GM23338 (cell line): ENCODE results near the gene FBXO9. TPM values are rescaled to one million over a fixed set of nuclear protein-coding genes. Genes with fewer than 3 reads are reported as not detected.

Experiments used
- ATAC-seq: fragments of 200-7000 bp; cut with Tn5 transposase; 3 replicates; pipeline ENCODE4 v1.9.1; 2020
- DNase-seq: peaks from one replicate; pipeline ENCODE4 v3.0.0-alpha.2; 2015; ENCODE audit warnings: low spot score
- H2AFZ ChIP-seq: fragments of 200-600 bp; sonication (generic); 2 replicates; pipeline ENCODE4 v1.8.0; 2016; ENCODE audit warnings: antibody characterized with exemption, mild to moderate bottlenecking, moderate library complexity
- H3F3A ChIP-seq: fragments of 200-600 bp; sonication (generic); replicated peaks from 2 replicates; pipeline ENCODE4 v1.8.0; 2017; ENCODE audit warnings: antibody characterized with exemption, mixed run types, low read depth
- H3K27ac ChIP-seq: fragments of 200-600 bp; sonication (generic); 2 replicates; pipeline ENCODE4 v1.6.1; 2016; ENCODE audit warnings: low read depth
- H3K27me3 ChIP-seq: fragments of 200-600 bp; sonication (generic); 2 replicates; pipeline ENCODE4 v1.8.0; 2016; ENCODE audit warnings: mild to moderate bottlenecking, mixed run types, moderate library complexity; ENCODE audit not compliant: insufficient read depth
- H3K36me3 ChIP-seq: fragments of 200-600 bp; sonication (generic); 2 replicates; pipeline ENCODE4 v1.8.0; 2016; ENCODE audit warnings: mild to moderate bottlenecking; ENCODE audit not compliant: insufficient read depth
- H3K4me1 ChIP-seq: fragments of 200-600 bp; sonication (generic); 2 replicates; pipeline ENCODE4 v1.8.0; 2016; ENCODE audit warnings: mild to moderate bottlenecking, moderate library complexity; ENCODE audit not compliant: insufficient read depth
- H3K4me2 ChIP-seq: fragments of 200-600 bp; sonication (generic); 2 replicates; pipeline ENCODE4 v1.7.1; 2017; ENCODE audit warnings: mixed run types
- H3K4me3 ChIP-seq: fragments of 200-600 bp; sonication (generic); 2 replicates; pipeline ENCODE4 v1.6.1; 2016; ENCODE audit warnings: mixed run types
- H3K79me2 ChIP-seq: fragments of 200-600 bp; sonication (generic); replicated peaks from 2 replicates; pipeline ENCODE4 v1.8.0; 2017; ENCODE audit warnings: mild to moderate bottlenecking; ENCODE audit not compliant: insufficient read depth
- H3K9me2 ChIP-seq: fragments of 200-600 bp; sonication (generic); 2 replicates; pipeline ENCODE4 v1.8.0; 2017; ENCODE audit not compliant: insufficient read depth
- H4K20me1 ChIP-seq: fragments of 200-600 bp; sonication (generic); replicated peaks from 2 replicates; pipeline ENCODE4 v1.8.0; 2017; ENCODE audit warnings: mild to moderate bottlenecking; ENCODE audit not compliant: insufficient read depth
- H3K27ac Mint-ChIP-seq: 2 replicates; pipeline ENCODE4 v1.8.0; 2020; ENCODE audit warnings: inconsistent platforms, mild to moderate bottlenecking, moderate library complexity, mixed read lengths
- H3K27me3 Mint-ChIP-seq: 3 replicates; pipeline ENCODE4 v1.8.0; 2022; ENCODE audit warnings: low read depth, mild to moderate bottlenecking, moderate library complexity, mixed read lengths, inconsistent platforms; ENCODE audit not compliant: insufficient read depth, poor library complexity
- H3K36me3 Mint-ChIP-seq: 3 replicates; pipeline ENCODE4 v1.8.0; 2021; ENCODE audit warnings: low read depth, mild to moderate bottlenecking, inconsistent platforms, moderate library complexity, mixed read lengths
- H3K4me1 Mint-ChIP-seq: 3 replicates; pipeline ENCODE4 v1.8.0; 2020; ENCODE audit warnings: mild to moderate bottlenecking, inconsistent platforms, mixed read lengths
- H3K4me3 Mint-ChIP-seq: 3 replicates; pipeline ENCODE4 v1.8.0; 2021; ENCODE audit warnings: moderate library complexity, mild to moderate bottlenecking, inconsistent platforms, mixed read lengths
- H3K9me3 Mint-ChIP-seq: 3 replicates; pipeline ENCODE4 v1.8.0; 2020; ENCODE audit warnings: moderate library complexity, mild to moderate bottlenecking, inconsistent platforms, mixed read lengths
- CREB1 ChIP-seq: fragments of 250-450 bp; sonication (Bioruptor Pico); IDR thresholded peaks from 2 replicates; pipeline ENCODE4 v1.5.0; 2020; ENCODE audit warnings: low read depth, mild to moderate bottlenecking, moderate library complexity
- ETS1 ChIP-seq: IDR thresholded peaks from 2 replicates; pipeline ENCODE4 v1.6.1; 2016; ENCODE audit warnings: antibody characterized with exemption
- EZH2phosphoT487 ChIP-seq: fragments of 200-600 bp; sonication (generic); IDR thresholded peaks from one replicate; pipeline ENCODE4 v1.8.1; 2018; ENCODE audit warnings: antibody characterized with exemption; ENCODE audit not compliant: unreplicated experiment
- JUNB ChIP-seq: IDR thresholded peaks from one replicate; pipeline ENCODE4 v1.6.1; 2016; ENCODE audit warnings: antibody characterized with exemption; ENCODE audit not compliant: unreplicated experiment
- POLR2AphosphoS5 ChIP-seq: IDR thresholded peaks from 2 replicates; pipeline ENCODE4 v1.6.1; 2016; ENCODE audit warnings: antibody characterized with exemption, low read depth
- STAT1 ChIP-seq: IDR thresholded peaks from one replicate; pipeline ENCODE4 v1.6.1; 2016; ENCODE audit warnings: antibody characterized with exemption; ENCODE audit not compliant: unreplicated experiment
- ZNF331 ChIP-seq: fragments of 250-450 bp; sonication (Bioruptor Pico); IDR thresholded peaks from 2 replicates; pipeline ENCODE4 v1.5.0; 2020; ENCODE audit warnings: low read depth, mild to moderate bottlenecking, moderate library complexity
- ZNF462 ChIP-seq: fragments of 250-450 bp; sonication (Bioruptor Pico); IDR thresholded peaks from 2 replicates; pipeline ENCODE4 v1.5.0; 2020; ENCODE audit warnings: mild to moderate bottlenecking, moderate library complexity
- polyA plus RNA-seq: library from polyadenylated mRNA; unstranded; fragments of >200 nt; fragmentation: Nextera tagmentation; extraction: Ambion mirVana; gene quantifications from 2 replicates; pipeline ENCODE4 v1.2.1, GENCODE V29; 2016
- total RNA-seq: library from RNA; depleted of rRNA; stranded (reverse); fragments of >200 nt; shearing (Covaris generic); gene quantifications from 2 replicates; pipeline ENCODE4 v1.2.3, GENCODE V29; 2014
- TF ChIP-seq, protein P1 (sequence below): IDR thresholded peaks from one replicate; pipeline ENCODE4 v1.6.1; 2018; ENCODE audit warnings: antibody characterized with exemption; ENCODE audit not compliant: unreplicated experiment

FBXO9 gene
- total and polyA plus RNA-seq, 2 experiments from 2014 or later, result 29.8 to 32.8 TPM

DNA sequence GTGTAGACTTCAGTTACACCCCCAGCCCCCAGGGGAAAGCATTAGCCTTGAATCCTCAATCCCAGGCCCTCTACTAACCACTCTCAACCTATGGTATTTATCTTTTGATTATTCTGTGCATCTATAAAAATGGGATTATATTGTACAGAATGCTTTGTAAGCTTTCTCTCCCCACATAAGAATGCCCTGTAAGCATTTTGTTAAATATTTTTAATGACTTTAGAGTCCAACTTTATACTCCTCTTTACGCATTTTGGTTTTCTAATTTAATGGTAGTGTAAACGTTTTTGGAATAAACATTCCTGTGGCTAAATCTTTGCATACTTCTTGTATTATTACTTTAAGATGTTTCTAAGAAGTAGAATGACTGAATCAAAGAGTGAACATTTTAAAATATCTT lies 35.4 kb downstream of the FBXO9 start:
- no peaks in the 10 kb centered on the region for H4K20me1 ChIP-seq
- Mint-ChIP-seq H3K36me3 (peaks cover 39% of the 10 kb centered on the region), H3K4me3 (no peak overlapping the region), H3K9me3 (no peaks in the 10 kb centered on the region), H3K27me3 (no peaks in the 10 kb centered on the region), H3K27ac (no peak overlapping the region), H3K4me1 (no peaks in the 10 kb centered on the region)
- TF ChIP-seq POLR2AphosphoS5 (no peak), EZH2phosphoT487 (no peak), ETS1 (no peak), STAT1 (no peak), ZNF331 (CRISPR knock-in tag) (no peak), ZNF462 (CRISPR knock-in tag) (no peak), CREB1 (CRISPR knock-in tag) (no peak), JUNB (no peak)
- TF ChIP-seq, protein P1, sequence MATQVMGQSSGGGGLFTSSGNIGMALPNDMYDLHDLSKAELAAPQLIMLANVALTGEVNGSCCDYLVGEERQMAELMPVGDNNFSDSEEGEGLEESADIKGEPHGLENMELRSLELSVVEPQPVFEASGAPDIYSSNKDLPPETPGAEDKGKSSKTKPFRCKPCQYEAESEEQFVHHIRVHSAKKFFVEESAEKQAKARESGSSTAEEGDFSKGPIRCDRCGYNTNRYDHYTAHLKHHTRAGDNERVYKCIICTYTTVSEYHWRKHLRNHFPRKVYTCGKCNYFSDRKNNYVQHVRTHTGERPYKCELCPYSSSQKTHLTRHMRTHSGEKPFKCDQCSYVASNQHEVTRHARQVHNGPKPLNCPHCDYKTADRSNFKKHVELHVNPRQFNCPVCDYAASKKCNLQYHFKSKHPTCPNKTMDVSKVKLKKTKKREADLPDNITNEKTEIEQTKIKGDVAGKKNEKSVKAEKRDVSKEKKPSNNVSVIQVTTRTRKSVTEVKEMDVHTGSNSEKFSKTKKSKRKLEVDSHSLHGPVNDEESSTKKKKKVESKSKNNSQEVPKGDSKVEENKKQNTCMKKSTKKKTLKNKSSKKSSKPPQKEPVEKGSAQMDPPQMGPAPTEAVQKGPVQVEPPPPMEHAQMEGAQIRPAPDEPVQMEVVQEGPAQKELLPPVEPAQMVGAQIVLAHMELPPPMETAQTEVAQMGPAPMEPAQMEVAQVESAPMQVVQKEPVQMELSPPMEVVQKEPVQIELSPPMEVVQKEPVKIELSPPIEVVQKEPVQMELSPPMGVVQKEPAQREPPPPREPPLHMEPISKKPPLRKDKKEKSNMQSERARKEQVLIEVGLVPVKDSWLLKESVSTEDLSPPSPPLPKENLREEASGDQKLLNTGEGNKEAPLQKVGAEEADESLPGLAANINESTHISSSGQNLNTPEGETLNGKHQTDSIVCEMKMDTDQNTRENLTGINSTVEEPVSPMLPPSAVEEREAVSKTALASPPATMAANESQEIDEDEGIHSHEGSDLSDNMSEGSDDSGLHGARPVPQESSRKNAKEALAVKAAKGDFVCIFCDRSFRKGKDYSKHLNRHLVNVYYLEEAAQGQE, result no peak
- H3K9me2 ChIP-seq, result no peaks in the 10 kb centered on the region
- H2AFZ ChIP-seq, result no peak overlapping the region
- no peak overlapping the region for H3K27ac ChIP-seq
- no peaks in the 10 kb centered on the region for H3K27me3 ChIP-seq
- no peak for ATAC-seq
- no peak for DNase-seq
- H3K4me3 ChIP-seq, result no peak overlapping the region
- no peak overlapping the region for H3K4me2 ChIP-seq
- H3F3A ChIP-seq, result no peaks in the 10 kb centered on the region
- H3K79me2 ChIP-seq, result no peaks in the 10 kb centered on the region
- H3K36me3 ChIP-seq, result peaks cover 29% of the 10 kb centered on the region
- no peaks in the 10 kb centered on the region for H3K4me1 ChIP-seq
